ENCODE measurements around the gene RREB1.

The RREB1 gene

DNA sequence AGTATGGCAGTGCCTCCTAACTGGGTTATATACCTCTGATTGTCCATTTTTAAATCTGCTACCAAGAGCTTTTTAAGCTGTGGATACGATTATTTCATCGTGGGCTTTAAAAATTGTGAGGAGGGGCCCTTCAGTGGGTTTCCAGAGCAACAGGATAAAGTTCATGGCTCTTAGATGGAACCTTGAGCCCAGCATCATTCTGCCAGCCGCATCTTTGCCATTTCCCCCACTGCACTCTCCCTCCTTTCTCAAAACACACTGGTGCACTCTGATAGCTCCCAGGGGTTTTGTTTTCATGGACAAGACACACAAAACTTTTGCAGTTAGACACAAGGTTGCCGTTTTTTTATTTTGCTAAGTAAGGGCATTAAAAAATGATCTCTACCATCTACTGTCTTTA, 54.1 kb downstream of the RREB1 start:
- H3K27ac ChIP-seq = no peak overlapping the region
- POLR2A ChIA-PET (ENCODE audit: low non-redundant PET) = interaction anchor here (0.7 kb wide), 1 partner anchor 13 kb away, joined by 3 read pairs; no protein-coding TSS in a partner anchor
- TF ChIP-seq, protein P1, sequence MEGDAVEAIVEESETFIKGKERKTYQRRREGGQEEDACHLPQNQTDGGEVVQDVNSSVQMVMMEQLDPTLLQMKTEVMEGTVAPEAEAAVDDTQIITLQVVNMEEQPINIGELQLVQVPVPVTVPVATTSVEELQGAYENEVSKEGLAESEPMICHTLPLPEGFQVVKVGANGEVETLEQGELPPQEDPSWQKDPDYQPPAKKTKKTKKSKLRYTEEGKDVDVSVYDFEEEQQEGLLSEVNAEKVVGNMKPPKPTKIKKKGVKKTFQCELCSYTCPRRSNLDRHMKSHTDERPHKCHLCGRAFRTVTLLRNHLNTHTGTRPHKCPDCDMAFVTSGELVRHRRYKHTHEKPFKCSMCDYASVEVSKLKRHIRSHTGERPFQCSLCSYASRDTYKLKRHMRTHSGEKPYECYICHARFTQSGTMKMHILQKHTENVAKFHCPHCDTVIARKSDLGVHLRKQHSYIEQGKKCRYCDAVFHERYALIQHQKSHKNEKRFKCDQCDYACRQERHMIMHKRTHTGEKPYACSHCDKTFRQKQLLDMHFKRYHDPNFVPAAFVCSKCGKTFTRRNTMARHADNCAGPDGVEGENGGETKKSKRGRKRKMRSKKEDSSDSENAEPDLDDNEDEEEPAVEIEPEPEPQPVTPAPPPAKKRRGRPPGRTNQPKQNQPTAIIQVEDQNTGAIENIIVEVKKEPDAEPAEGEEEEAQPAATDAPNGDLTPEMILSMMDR (conservative IDR thresholded peaks at IDR 0.05; ENCODE audit: low read depth) = no peak
- DNase-seq (ENCODE audit: low spot score) = no peak
- CTCF ChIA-PET = interaction anchor here (0.7 kb wide), 1 partner anchor 146 kb away, joined by 3 read pairs; no protein-coding TSS in a partner anchor

DNA sequence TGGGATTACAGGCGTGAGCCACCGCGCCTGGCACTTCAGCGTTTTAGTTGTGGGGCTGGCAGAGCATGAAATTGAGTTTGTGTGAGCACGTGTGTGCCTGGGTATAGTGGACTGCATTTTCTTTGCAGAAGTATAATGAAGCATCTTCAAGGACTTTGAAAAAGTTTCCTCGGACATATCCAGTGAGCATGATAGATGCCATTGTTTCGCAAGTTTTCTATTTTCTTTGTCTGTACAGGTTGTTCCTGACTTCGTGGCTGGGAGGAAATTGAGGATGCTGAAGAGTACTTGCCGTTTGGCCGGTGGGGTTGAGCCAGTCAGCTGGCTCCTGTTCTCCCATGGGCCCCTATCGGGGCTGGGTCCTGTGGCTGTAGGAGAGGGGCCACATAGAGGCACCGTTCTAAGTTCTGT, 55.9 kb downstream of the RREB1 start:
- POLR2A ChIA-PET (ENCODE audit: low non-redundant PET) = no interaction called here
- peak overlapping the region; percentile 46 for H3K27ac ChIP-seq
- DNase-seq (ENCODE audit: low spot score) = no peak
- TF ChIP-seq, protein P1 (conservative IDR thresholded peaks at IDR 0.05; ENCODE audit: low read depth) = no peak
- CTCF ChIA-PET = no interaction called here

DNA sequence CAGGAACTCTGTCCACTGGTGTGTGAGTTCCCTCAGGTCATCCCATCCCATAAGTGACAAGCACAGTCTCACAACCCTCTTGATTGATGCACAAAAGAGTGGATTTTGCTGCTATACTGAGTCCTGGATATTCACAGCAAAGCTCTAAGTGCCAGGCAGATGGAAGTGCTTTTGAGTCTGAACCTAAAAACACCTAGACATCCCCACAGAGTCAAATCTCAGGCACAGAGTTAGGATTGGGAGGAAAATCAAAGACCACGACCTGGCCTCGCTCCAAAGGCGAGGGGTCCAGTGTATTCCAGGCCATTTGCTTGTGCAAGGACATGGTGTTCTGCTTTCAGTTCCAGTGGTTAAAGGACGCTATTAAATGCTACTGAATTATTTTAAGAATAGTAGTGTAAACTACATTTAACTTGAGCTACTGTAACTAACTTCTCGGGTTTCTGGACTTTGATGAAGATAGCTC, 56.8 kb downstream of the RREB1 start:
- no peak for DNase-seq (ENCODE audit: low spot score)
- ChIA-PET CTCF (interaction anchor here (0.6 kb wide), 1 partner anchor 596 kb away, joined by 3 read pairs; no protein-coding TSS in a partner anchor), POLR2A (ENCODE audit: low non-redundant PET) (no interaction called here)
- no peak overlapping the region for H3K27ac ChIP-seq
- TF ChIP-seq, protein P1 (conservative IDR thresholded peaks at IDR 0.05; ENCODE audit: low read depth) = no peak

DNA sequence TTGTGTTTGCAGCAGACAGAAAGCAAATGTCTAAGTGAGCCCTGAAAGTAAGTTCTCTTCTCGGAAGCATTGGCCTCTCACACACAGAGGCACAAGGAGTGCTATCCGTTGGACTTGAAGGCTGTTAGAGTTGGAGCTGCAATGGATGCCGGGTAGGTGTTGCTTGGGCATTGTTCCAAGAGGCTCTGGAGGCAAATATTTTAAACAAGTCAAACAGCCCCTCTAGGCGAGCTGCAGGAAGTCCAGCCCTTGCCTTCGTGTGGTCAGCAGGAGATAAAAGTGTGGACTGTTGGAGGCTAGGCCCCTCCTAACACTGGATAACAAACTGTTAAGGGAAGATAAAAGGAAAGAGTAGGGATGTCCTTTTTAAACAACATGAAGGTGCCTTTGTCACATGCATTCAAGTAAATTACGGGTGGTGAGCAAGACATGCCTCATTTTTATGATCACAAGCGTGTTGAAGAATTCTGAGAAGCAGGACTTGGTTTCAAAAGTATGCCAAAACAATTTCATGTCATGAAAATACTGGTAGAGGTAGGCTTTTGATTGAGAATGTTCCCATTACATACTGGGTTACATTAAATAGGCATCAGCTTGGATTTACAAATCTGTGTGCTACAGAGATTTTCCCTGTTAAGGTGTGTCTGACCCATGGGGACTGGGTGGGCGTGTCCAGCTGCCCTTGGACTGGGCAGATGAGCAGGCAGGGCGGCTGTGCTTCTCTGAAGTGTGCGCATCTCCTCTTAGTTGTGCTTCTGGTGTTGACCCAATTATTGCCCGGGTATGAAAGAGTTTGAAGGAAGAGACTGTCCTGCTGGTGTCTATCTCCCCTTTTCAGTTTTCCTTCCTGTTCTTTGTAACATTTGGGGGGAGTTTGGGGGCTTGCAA, 57.5 kb downstream of the RREB1 start:
- ChIA-PET POLR2A (ENCODE audit: low non-redundant PET) (no interaction called here), CTCF (no interaction called here)
- DNase-seq (ENCODE audit: low spot score) = no peak
- TF ChIP-seq, protein P1 (conservative IDR thresholded peaks at IDR 0.05; ENCODE audit: low read depth) = no peak
- H3K27ac ChIP-seq = peak overlapping the region; percentile 29

DNA sequence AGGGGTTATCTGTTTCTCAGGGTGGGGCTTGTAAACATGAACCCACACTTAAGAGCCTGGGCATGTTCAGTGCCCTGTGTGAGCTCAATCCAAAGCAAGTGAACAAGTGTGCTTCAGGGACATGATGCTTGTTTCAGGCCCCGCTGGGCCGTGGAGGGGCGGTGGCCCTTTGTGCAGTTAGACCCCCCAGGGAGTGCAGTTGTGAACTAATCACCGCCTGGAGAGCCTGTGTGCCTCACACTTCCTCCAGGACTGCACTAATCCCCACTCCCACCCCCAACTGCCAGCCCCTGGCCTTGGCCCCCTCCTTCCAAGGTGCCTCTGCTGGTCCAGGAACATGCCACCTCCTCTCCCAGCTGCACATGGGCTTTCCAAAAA, 58.1 kb downstream of the RREB1 start:
- no peak for DNase-seq (ENCODE audit: low spot score)
- CTCF ChIA-PET = no interaction called here
- peak overlapping the region; percentile 29 for H3K27ac ChIP-seq
- TF ChIP-seq, protein P1 (conservative IDR thresholded peaks at IDR 0.05; ENCODE audit: low read depth) = no peak
- POLR2A ChIA-PET (ENCODE audit: low non-redundant PET) = no interaction called here

DNA sequence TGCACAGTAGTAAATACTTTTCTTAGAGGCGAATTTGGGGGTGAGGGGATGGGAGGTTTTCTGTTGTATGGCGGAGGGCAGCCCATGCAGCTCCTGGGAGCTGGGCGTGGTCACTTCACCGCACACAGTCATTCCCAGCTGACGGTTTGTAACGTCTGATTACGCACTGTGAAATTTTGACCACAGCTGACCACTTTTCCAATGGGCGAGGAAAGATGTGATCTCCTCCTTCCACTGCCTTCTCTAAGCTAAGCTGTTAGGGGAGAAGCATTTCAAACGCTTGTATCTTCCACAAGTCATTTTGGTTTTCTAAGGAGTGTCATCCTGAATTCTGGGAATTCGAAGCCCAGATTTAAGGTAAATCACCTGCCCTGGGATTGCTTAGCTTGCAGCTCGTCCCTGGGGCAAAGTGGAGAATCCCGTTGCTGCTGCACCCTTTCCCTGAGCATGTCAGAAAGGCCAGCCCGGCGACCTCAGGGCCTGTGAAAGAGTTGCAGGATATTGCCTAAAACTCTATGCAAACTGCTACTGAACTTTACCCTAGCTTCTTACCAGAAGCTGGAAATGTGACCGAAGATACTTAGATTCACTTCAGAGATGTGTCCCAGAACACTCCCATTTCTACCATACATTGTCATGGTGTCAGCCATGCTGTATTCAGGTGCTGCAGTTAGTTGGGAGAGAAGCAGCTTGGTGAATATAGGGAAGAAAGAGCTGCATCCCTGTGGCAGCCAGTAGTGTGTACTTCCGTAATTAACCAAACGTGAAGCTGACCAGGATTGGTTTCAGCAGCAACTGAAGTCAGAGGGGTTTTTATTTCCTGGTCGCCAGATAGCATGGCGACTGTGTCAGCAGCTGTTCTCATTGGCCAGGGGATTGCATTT, 58.9 kb downstream of the RREB1 start:
- ChIA-PET POLR2A (ENCODE audit: low non-redundant PET) (interaction anchor here (0.5 to 0.7 kb wide), 3 partner anchors 73 to 973 kb away, joined by 3 to 8 read pairs (median 6); no protein-coding TSS in a partner anchor), CTCF (interaction anchor here (0.6 to 0.7 kb wide), 2 partner anchors 100 to 268 kb away, joined by 6 read pairs; no protein-coding TSS in a partner anchor)
- DNase-seq (ENCODE audit: low spot score) = no peak
- TF ChIP-seq, protein P1 (conservative IDR thresholded peaks at IDR 0.05; ENCODE audit: low read depth) = no peak
- H3K27ac ChIP-seq = peak overlapping the region; percentile 29
